Activated gamma-delta T cell (primary cell): ENCODE results near the gene PIGZ.

Source experiments
- DNase-seq: peaks from one replicate; lab custom pipeline; 2025; lab: John Stamatoyannopoulos, UW

The PIGZ gene

GRCh38 chr3:196915375-196915774, 53.3 kb downstream of the PIGZ start:
- DNase-seq, result no peak

GRCh38 chr3:196914866-196915265, 53.8 kb downstream of the PIGZ start:
- DNase-seq, result no peak

- no peak for DNase-seq
These were observed 64.9 kb downstream of the PIGZ start for GRCh38 chr3:196903740-196904139.

DNA sequence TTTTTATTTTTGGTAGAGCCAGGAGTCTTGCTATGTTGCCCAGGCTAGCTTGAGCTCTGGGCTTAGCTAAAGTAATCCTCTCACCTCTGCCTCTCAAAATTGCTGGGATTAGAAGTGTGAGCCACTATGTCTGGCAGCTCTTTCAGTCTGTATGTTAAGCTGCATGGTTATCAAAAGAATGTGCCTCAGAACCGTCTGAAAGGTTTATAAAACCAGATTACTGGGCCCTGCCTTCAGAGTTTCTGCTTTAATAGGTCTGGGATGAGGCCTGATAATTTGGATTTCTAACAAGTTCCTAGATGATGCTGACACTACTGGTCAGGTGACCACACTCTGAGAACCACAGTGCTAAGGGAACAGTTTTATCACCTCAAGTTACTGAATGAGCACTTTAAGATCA, 66.3 kb downstream of the PIGZ start:
- no peak for DNase-seq

DNA sequence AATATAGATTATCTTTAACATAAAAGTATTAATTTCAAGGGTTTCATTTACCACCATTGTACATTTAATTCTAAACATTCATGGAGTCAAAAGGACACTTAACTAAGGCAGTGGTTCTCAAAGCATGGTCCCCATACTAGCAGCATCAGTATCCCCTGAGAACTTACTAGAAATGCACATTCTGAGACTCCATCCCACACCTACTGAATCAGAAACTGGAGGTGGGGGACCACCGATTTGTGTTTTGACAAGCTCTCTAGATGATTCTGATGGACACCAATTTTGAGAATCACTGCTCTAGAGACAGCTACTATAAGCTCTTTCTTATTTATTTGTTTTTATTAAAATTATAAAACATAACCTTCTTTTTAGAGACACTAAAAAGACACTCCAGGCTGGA, 66.9 kb downstream of the PIGZ start:
- DNase-seq, result no peak
